B cell (primary cell): ENCODE results near the gene RGL3. TPM values are rescaled to one million over a fixed set of nuclear protein-coding genes. Genes with fewer than 3 reads are reported as not detected.

ENCODE experiments used
- ATAC-seq: fragments of 200-7000 bp; cut with Tn5 transposase; one replicate; pipeline ENCODE4 v1.10.0; 2021; ENCODE audit warnings: low read depth, mild to moderate bottlenecking, moderate number of reproducible peaks, moderate library complexity
- CTCF ChIA-PET: fragments of 350-600 bp; sonication (Branson Sonifier 250); formaldehyde crosslinking; loops from one replicate; lab custom pipeline; 2021; ENCODE audit warnings: antibody characterized with exemption, inconsistent platforms; lab: Charles Lee
- POLR2A ChIA-PET: fragments of 350-600 bp; sonication (Branson Sonifier 250); formaldehyde crosslinking; loops from one replicate; lab custom pipeline; 2021; ENCODE audit warnings: antibody characterized with exemption; lab: Charles Lee
- DNase-seq: peaks from one replicate; pipeline ENCODE4 v3.0.0; 2013
- H2AFZ ChIP-seq: 2 replicates; pipeline ENCODE4 v1.6.1; 2012; ENCODE audit warnings: mild to moderate bottlenecking, low read depth, low read length; ENCODE audit not compliant: insufficient read depth, poor library complexity, severe bottlenecking
- H3K27ac ChIP-seq, 2 donors: 1 replicate in 1 of 2; 2 replicates in 1 of 2; pipeline ENCODE4 v1.5.1; 2012 to 2013; ENCODE audit warnings: low read length in 2 of 2, mild to moderate bottlenecking in 2 of 2, moderate library complexity in 1 of 2
- H3K27me3 ChIP-seq, 4 experiments: fragments of 200-600 bp in 1 of 4; sonication (generic) in 1 of 4; replicated peaks in 1 of 4; 1 replicate in 2 of 4; 2 replicates in 2 of 4; pipeline versions ENCODE4 v1.6.1 to v1.7.0; 2013 to 2016; ENCODE audit warnings: low read length in 3 of 4, mild to moderate bottlenecking in 2 of 4, mixed read lengths in 1 of 4, moderate library complexity in 1 of 4; ENCODE audit not compliant: insufficient read depth in 4 of 4, control insufficient read depth in 3 of 4; ENCODE audit errors: control extremely low read depth in 1 of 4
- H3K36me3 ChIP-seq, 2 experiments: replicated peaks in 1 of 2; 1 replicate in 1 of 2; 2 replicates in 1 of 2; pipeline versions ENCODE4 v1.6.1 to v1.7.1; 2013; ENCODE audit warnings: low read length in 1 of 2; ENCODE audit not compliant: insufficient read depth in 2 of 2, control insufficient read depth in 1 of 2; ENCODE audit errors: control extremely low read depth in 1 of 2, extremely low read depth in 1 of 2
- H3K4me1 ChIP-seq, 2 donors: fragments of 200-600 bp in 1 of 2; sonication (generic) in 1 of 2; 1 replicate in 1 of 2; 2 replicates in 1 of 2; pipeline versions ENCODE4 v1.5.1 to v1.6.1; 2013 to 2017; ENCODE audit warnings: low read length in 2 of 2; ENCODE audit not compliant: control insufficient read depth in 2 of 2, insufficient read depth in 2 of 2
- H3K4me2 ChIP-seq: replicated peaks from 2 replicates; pipeline ENCODE3; 2012; ENCODE audit warnings: mild to moderate bottlenecking, low read depth, low read length; ENCODE audit not compliant: poor library complexity, severe bottlenecking
- H3K4me3 ChIP-seq, 5 experiments: fragments of 200-600 bp in 1 of 5; sonication (generic) in 1 of 5; 1 replicate in 3 of 5; 2 replicates in 2 of 5; pipeline versions ENCODE4 v1.5.1 to v1.7.0; 2011 to 2016; ENCODE audit warnings: low read length in 4 of 5, mild to moderate bottlenecking in 4 of 5, low read depth in 2 of 5, control low read depth in 1 of 5, moderate library complexity in 1 of 5; ENCODE audit not compliant: insufficient read depth in 1 of 5; ENCODE audit errors: control extremely low read depth in 1 of 5, extremely low read depth in 1 of 5
- H3K79me2 ChIP-seq: fragments of 200-600 bp; sonication (generic); one replicate; pipeline ENCODE4 v1.6.0; 2016; ENCODE audit warnings: low read length; ENCODE audit not compliant: control insufficient read depth, insufficient read depth
- H3K9ac ChIP-seq: fragments of 200-600 bp; sonication (generic); 2 replicates; pipeline ENCODE4 v1.6.1; 2017; ENCODE audit warnings: mild to moderate bottlenecking, low read length, moderate library complexity
- H3K9me3 ChIP-seq, 3 donors: one replicate each; pipeline versions ENCODE4 v1.6.1 to v1.7.1; 2013; ENCODE audit warnings: low read length in 2 of 3; ENCODE audit not compliant: control insufficient read depth in 2 of 3, insufficient read depth in 1 of 3; ENCODE audit errors: control extremely low read depth in 1 of 3
- H4K20me1 ChIP-seq: 2 replicates; pipeline ENCODE4 v1.6.0; 2012; ENCODE audit warnings: mild to moderate bottlenecking, low read length; ENCODE audit not compliant: insufficient read depth, control insufficient read depth, poor library complexity, severe bottlenecking
- H3K27ac Mint-ChIP-seq: one replicate; pipeline ENCODE4 v1.8.0; 2021; ENCODE audit warnings: mixed read lengths
- H3K27me3 Mint-ChIP-seq: one replicate; pipeline ENCODE4 v1.8.0; 2021; ENCODE audit warnings: mixed read lengths
- H3K4me1 Mint-ChIP-seq: one replicate; pipeline ENCODE4 v1.8.0; 2021; ENCODE audit warnings: mixed read lengths
- H3K4me3 Mint-ChIP-seq: one replicate; pipeline ENCODE4 v1.8.0; 2021; ENCODE audit warnings: mixed read lengths
- H3K9me3 Mint-ChIP-seq: one replicate; pipeline ENCODE4 v1.8.0; 2022; ENCODE audit warnings: mixed read lengths; ENCODE audit not compliant: insufficient read depth
- CTCF ChIP-seq: fragments of 200-600 bp; IDR thresholded peaks from one replicate; pipeline ENCODE4 v1.8.0; 2022; ENCODE audit warnings: antibody characterized with exemption, mild to moderate bottlenecking
- EZH2 ChIP-seq: IDR thresholded peaks from 2 replicates; pipeline ENCODE4 v1.6.1; 2012; ENCODE audit warnings: borderline replicate concordance, low read depth, mild to moderate bottlenecking, moderate library complexity, low read length; ENCODE audit not compliant: insufficient read depth, poor library complexity, severe bottlenecking
- WGBS: methylation state at CpG from one replicate; pipeline ENCODE4 v1.1.5; 2013; ENCODE audit warnings: missing lambda C conversion rate; ENCODE audit not compliant: insufficient coverage; 5-methylcytosine and 5-hydroxymethylcytosine counted together
- intact Hi-C: fragments of 100-400 bp; cut with micrococcal nuclease; formaldehyde crosslinking; loops from one replicate; pipeline ENCODE4 v1.10.0; 2022
- polyA plus RNA-seq: library from polyadenylated mRNA; depleted of rRNA; stranded (reverse); fragments of >200 nt; gene quantifications from 2 replicates; pipeline ENCODE4 v1.2.3, GENCODE V29; 2012
- total RNA-seq, 2 donors: library from RNA; stranded (reverse); fragments of 120-200 nt in 1 of 2; gene quantifications; 1 replicate in 1 of 2; 2 replicates in 1 of 2; pipeline versions ENCODE4 v1.2.3 to v1.2.4, GENCODE V29; 2013 to 2022

Gene RGL3
- total and polyA plus RNA-seq, 2 donors (not counting 1 experiment from before 2014, with no cell fraction given): 0.54 to 2.8 TPM

GRCh38 chr19:11361037-11361770, 57.9 kb downstream of the RGL3 start:
- no peak for DNase-seq

More at GRCh38 chr19:11361037-11361770, 57.9 kb downstream of the RGL3 start:
- Histone ChIP-seq H3K79me2 (no peaks in the 10 kb centered on the region), H3K4me1 (no peaks in the 10 kb centered on the region), H4K20me1 (no peaks in the 10 kb centered on the region), H3K9me3 (no peaks in the 10 kb centered on the region), H3K9ac (no peak overlapping the region), H3K27me3 (peaks cover 0 to 4% (median 0%) of the 10 kb centered on the region in 4 experiments), H3K4me3 (no peak overlapping the region), H3K27ac (no peak overlapping the region), H3K4me2 (no peak overlapping the region), H2AFZ (no peak overlapping the region), H3K36me3 (peaks cover 0 to 9% of the 10 kb centered on the region in 2 experiments)
- H3K9me3 Mint-ChIP-seq: no peaks in the 10 kb centered on the region
- WGBS: 94% methylated on average over 43 of the region's 43 CpGs
- no peak for ATAC-seq
- TF ChIP-seq EZH2 (no peak), CTCF (no peak)
- H3K4me3 Mint-ChIP-seq: no peak overlapping the region
- H3K4me1 Mint-ChIP-seq: peaks cover 2% of the 10 kb centered on the region
- peaks cover 3% of the 10 kb centered on the region for H3K27me3 Mint-ChIP-seq
- ChIA-PET CTCF (interaction anchor here (0.7 kb wide), 1 partner anchor 237 kb away, joined by 3 read pairs; no protein-coding TSS in a partner anchor), POLR2A (interaction anchor here (0.6 kb wide), 1 partner anchor 289 kb away, joined by 9 read pairs; no protein-coding TSS in a partner anchor)
- H3K27ac Mint-ChIP-seq: no peak overlapping the region
- intact Hi-C loops: no loop called here
